HUES6 (cell line): ENCODE data around the gene HMGCS2.

Source experiments
- H3K27ac ChIP-seq: 2 replicates; pipeline ENCODE4 v1.7.0; 2013; ENCODE audit warnings: low read depth, mild to moderate bottlenecking, low read length, inconsistent platforms
- H3K27me3 ChIP-seq: 2 replicates; pipeline ENCODE4 v1.6.1; 2013; ENCODE audit warnings: low read length; ENCODE audit not compliant: control insufficient read depth, insufficient read depth
- H3K36me3 ChIP-seq: 2 replicates; pipeline ENCODE4 v1.6.1; 2013; ENCODE audit warnings: low read length; ENCODE audit not compliant: control insufficient read depth, insufficient read depth
- H3K4me1 ChIP-seq: 2 replicates; pipeline ENCODE4 v1.6.1; 2013; ENCODE audit warnings: low read length; ENCODE audit not compliant: control insufficient read depth, insufficient read depth
- H3K4me3 ChIP-seq: 2 replicates; pipeline ENCODE4 v1.5.1; 2013; ENCODE audit warnings: low read depth, low read length
- H3K9ac ChIP-seq: one replicate; pipeline ENCODE4 v1.6.1; 2013; ENCODE audit warnings: mild to moderate bottlenecking, low read length
- H3K9me3 ChIP-seq: 2 replicates; pipeline ENCODE4 v1.6.1; 2013; ENCODE audit warnings: low read depth, low read length; ENCODE audit not compliant: control insufficient read depth, insufficient read depth

HMGCS2 gene

DNA sequence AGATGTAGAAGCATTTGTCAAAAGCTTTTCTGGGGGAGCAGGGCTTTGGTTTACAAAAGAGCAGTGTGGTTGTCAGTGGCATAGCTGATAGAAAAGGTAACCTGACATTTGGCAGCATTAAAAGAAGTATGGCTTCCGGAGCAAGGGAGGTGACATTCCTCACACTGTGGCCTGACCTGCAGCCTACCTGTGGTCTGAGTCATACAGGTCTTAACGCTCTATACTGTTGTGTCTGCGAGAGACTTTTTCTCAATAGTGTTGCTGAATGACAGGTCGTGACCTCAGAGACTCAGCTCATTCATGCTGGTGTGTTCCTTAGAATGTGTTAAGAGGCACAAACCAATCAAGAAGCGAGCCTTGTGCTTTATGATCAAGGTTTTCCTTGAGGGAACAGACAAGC lies 37.6 kb downstream of the HMGCS2 start:
- H3K4me3 ChIP-seq, result no peak overlapping the region
- peaks cover 3% of the 10 kb centered on the region; the same call in 1 of the 2 replicates for H3K4me1 ChIP-seq
- H3K27me3 ChIP-seq, result no peaks in the 10 kb centered on the region
- peaks cover 99% of the 10 kb centered on the region for H3K36me3 ChIP-seq
- no peak overlapping the region for H3K27ac ChIP-seq
- no peaks in the 10 kb centered on the region for H3K9me3 ChIP-seq
- no peak overlapping the region for H3K9ac ChIP-seq

DNA sequence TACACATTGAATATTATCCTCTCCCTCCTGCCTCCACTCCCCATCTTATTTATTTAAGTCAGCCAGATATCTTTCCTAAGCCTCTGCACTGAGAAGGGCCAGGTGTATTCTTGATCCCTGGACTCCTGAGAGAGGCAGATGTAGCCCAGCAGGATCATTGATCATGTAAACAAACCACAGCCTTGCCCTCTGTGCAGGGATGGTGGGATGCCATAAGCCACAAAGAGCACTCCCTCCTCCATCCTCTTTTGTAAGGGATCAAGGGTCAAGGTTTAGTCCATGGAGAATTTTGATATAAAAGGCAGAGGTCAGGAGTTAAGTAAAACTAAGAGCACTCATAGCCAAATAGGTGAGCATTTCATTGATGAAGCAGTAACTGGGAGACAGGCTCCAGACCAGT lies 39.7 kb downstream of the HMGCS2 start:
- H3K27me3 ChIP-seq, result no peaks in the 10 kb centered on the region
- H3K4me3 ChIP-seq, result no peak overlapping the region
- H3K9me3 ChIP-seq, result no peaks in the 10 kb centered on the region
- peaks cover 3% of the 10 kb centered on the region; the same call in 1 of the 2 replicates for H3K4me1 ChIP-seq
- H3K27ac ChIP-seq, result no peak overlapping the region
- no peak overlapping the region for H3K9ac ChIP-seq
- peaks cover 99% of the 10 kb centered on the region for H3K36me3 ChIP-seq

DNA sequence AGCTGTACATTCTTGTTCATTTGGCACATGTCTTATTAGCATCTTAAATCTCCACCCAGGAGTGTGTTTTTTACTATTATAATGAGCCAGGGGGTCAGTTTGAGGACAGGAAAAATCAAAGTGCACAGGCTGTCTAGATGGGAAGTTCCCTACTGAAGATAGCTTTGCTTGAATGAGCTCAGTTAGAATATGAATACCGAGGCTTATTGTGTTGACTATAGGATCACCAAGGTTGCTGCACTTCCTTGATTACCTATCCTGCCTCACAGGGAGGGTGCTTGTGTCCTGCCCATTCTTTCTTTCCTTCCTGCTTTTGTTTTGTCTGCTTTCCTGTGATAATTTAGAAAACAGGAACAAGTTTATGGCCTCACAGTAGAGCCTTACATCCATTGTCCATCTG lies 40.7 kb downstream of the HMGCS2 start:
- H3K36me3 ChIP-seq, result peaks cover 99% of the 10 kb centered on the region
- peaks cover 3% of the 10 kb centered on the region; the same call in 1 of the 2 replicates for H3K4me1 ChIP-seq
- H3K9ac ChIP-seq, result no peak overlapping the region
- no peak overlapping the region for H3K27ac ChIP-seq
- no peak overlapping the region for H3K4me3 ChIP-seq
- no peaks in the 10 kb centered on the region for H3K9me3 ChIP-seq
- no peaks in the 10 kb centered on the region for H3K27me3 ChIP-seq

DNA sequence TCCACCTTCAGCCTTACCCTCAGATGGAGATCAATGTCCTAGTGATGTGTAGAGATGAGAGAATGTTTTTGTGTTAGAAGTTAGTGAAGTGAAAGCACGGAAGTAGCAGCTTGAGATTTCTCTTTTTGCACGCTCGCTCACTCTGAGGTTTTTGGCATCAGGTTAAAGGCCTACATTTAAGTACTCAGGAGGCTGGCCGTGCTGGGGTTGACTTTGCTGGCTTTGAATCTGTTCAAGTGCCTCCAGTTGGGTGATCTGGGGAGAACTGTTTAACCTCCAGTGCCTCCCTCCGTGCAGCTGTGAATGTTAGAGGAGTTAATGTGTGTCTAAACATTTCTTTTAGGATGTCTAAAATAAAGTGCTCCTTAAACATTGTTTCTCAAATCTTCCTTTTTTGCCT lies 43.1 kb downstream of the HMGCS2 start:
- H3K27ac ChIP-seq, result no peak overlapping the region
- H3K4me1 ChIP-seq, result peaks cover 3% of the 10 kb centered on the region; the same call in 1 of the 2 replicates
- H3K36me3 ChIP-seq, result peaks cover 99% of the 10 kb centered on the region
- H3K9ac ChIP-seq, result no peak overlapping the region
- H3K27me3 ChIP-seq, result no peaks in the 10 kb centered on the region
- H3K9me3 ChIP-seq, result no peaks in the 10 kb centered on the region
- H3K4me3 ChIP-seq, result no peak overlapping the region

DNA sequence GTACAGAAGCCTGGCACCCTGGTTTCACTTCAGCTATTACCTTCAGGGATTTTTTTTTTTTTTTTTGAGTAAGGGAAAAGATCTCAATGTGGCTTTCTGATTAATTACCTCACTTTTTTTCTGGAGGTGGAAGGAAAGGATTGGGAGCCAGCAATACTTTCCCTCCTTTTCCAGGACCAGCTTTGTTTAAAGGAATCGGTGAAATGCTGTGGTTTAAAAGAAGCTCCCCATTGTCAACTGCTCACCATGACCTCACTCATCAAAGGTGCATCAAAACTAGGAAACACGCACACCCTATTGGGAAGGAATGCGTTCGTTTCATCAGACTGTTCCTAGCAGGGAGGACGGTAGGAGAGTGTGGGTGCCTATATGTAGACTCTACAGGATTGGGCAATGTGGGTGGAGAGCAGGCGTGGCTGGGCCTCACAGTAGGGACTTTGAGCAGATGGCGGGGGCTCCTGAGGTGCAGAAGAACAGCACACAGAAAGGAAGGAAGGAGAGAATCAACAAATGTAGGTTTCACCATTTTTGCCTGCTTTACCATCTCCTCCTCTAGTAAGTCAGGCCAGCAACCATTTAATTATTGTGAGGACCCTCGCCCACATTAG lies 44.0 kb downstream of the HMGCS2 start:
- Histone ChIP-seq H3K9ac (no peak overlapping the region), H3K4me1 (peaks cover 3% of the 10 kb centered on the region; the same call in 1 of the 2 replicates), H3K27me3 (no peaks in the 10 kb centered on the region), H3K27ac (no peak overlapping the region), H3K4me3 (no peak overlapping the region), H3K9me3 (no peaks in the 10 kb centered on the region), H3K36me3 (peaks cover 99% of the 10 kb centered on the region)

DNA sequence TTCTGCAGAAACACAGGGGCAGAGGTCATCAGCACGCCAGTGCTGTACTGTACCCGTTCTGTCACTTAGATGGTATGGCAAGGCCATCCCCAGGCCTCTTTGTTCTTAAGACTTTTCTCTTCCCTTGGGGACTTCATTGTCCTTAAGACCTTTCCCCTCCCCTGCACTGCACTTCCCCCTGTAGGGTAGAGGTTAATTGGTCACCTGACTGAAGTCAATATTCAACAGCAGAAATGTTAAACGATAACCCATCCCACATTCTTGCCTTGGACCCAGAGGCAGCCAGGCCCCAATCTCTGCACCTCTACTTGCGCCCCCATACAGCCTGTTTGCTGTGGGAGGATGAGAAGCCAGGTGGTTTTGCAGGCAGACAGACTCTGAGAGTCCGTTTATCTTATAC lies 46.8 kb downstream of the HMGCS2 start:
- Histone ChIP-seq H3K4me1 (0 out of 2 replicates have a peak, but pooled peaks cover 3% of the 10 kb centered on the region), H3K4me3 (no peak overlapping the region), H3K9ac (no peak overlapping the region), H3K9me3 (no peaks in the 10 kb centered on the region), H3K27me3 (no peaks in the 10 kb centered on the region), H3K27ac (no peak overlapping the region), H3K36me3 (peaks cover 80% of the 10 kb centered on the region)

DNA sequence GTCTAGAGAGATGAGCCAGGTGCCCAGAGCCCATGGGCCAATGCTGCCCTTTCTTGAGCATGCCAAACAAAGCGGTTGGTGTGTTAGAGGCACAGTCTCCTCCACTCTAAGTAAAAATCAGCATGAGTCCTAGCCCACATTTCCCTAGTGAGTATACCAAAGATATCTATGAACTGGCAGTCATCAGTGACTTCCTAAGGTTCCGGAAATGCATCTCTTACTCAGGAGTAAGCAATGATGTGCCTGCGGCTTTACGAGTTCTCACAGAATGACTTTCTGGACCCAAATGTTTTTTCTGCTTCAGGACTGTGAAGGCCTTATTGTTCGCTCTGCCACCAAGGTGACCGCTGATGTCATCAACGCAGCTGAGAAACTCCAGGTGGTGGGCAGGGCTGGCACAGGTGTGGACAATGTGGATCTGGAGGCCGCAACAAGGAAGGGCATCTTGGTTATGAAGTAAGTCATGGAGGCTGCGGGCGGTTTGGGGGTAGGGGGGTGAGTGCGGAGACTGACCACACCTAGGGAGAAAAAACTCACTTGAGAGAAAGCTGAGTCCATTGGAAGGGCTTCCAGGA lies 47.8 kb downstream of the HMGCS2 start:
- Histone ChIP-seq H3K4me1 (peaks cover 11% of the 10 kb centered on the region), H3K4me3 (no peak overlapping the region), H3K9ac (no peak overlapping the region), H3K36me3 (peaks cover 70% of the 10 kb centered on the region), H3K27me3 (no peaks in the 10 kb centered on the region), H3K27ac (no peak overlapping the region), H3K9me3 (no peaks in the 10 kb centered on the region)

- H3K27ac ChIP-seq, result no peak overlapping the region
- no peaks in the 10 kb centered on the region for H3K9me3 ChIP-seq
- H3K36me3 ChIP-seq, result peaks cover 58% of the 10 kb centered on the region
- no peak overlapping the region for H3K9ac ChIP-seq
- H3K4me3 ChIP-seq, result no peak overlapping the region
- no peaks in the 10 kb centered on the region for H3K27me3 ChIP-seq
- H3K4me1 ChIP-seq, result peaks cover 31% of the 10 kb centered on the region
These were observed 49.7 kb downstream of the HMGCS2 start for GRCh38 chr1:119718972-119719371.

GRCh38 chr1:119718409-119718808 lies 50.3 kb downstream of the HMGCS2 start:
- Histone ChIP-seq H3K9me3 (no peaks in the 10 kb centered on the region), H3K27me3 (no peaks in the 10 kb centered on the region), H3K9ac (no peak overlapping the region), H3K36me3 (peaks cover 53% of the 10 kb centered on the region), H3K4me3 (no peak overlapping the region), H3K27ac (no peak overlapping the region), H3K4me1 (peaks cover 35% of the 10 kb centered on the region)

GRCh38 chr1:119715542-119715941 lies 53.2 kb downstream of the HMGCS2 start:
- Histone ChIP-seq H3K27ac (no peak overlapping the region), H3K27me3 (no peaks in the 10 kb centered on the region), H3K9ac (no peak overlapping the region), H3K4me3 (peak overlapping the region; percentile 8; the same call in 1 of the 2 replicates), H3K9me3 (no peaks in the 10 kb centered on the region), H3K36me3 (peaks cover 30% of the 10 kb centered on the region), H3K4me1 (peaks cover 39% of the 10 kb centered on the region)

DNA sequence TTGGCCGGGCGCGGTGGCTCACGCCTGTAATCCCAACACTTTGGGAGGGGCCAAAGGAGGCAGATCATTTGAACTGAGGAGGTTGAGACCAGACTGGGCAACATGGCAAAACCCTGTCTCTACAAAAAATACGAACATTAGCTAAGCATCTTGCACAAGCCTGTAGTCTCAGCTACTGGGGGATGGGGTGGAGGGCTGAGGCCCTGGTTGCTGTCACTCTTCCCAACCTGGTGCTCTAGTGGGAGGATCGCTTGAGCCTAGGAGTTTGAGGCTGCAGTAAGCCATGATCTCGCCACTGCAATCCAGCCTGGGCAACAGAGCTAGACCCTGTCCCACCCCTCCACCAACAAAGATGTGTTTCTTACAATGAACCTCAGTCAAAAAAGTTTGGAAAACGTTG lies 54.1 kb downstream of the HMGCS2 start:
- peaks cover 20% of the 10 kb centered on the region for H3K36me3 ChIP-seq
- H3K27ac ChIP-seq, result no peak overlapping the region
- peak overlapping the region; percentile 92 for H3K4me3 ChIP-seq
- H3K4me1 ChIP-seq, result peaks cover 39% of the 10 kb centered on the region
- H3K9me3 ChIP-seq, result no peaks in the 10 kb centered on the region
- H3K9ac ChIP-seq, result peak overlapping the region; percentile 97
- no peaks in the 10 kb centered on the region for H3K27me3 ChIP-seq
